ENCODE data around the gene SFMBT2.

- TF ChIP-seq, protein P1, sequence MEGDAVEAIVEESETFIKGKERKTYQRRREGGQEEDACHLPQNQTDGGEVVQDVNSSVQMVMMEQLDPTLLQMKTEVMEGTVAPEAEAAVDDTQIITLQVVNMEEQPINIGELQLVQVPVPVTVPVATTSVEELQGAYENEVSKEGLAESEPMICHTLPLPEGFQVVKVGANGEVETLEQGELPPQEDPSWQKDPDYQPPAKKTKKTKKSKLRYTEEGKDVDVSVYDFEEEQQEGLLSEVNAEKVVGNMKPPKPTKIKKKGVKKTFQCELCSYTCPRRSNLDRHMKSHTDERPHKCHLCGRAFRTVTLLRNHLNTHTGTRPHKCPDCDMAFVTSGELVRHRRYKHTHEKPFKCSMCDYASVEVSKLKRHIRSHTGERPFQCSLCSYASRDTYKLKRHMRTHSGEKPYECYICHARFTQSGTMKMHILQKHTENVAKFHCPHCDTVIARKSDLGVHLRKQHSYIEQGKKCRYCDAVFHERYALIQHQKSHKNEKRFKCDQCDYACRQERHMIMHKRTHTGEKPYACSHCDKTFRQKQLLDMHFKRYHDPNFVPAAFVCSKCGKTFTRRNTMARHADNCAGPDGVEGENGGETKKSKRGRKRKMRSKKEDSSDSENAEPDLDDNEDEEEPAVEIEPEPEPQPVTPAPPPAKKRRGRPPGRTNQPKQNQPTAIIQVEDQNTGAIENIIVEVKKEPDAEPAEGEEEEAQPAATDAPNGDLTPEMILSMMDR (IDR thresholded peaks at IDR 0.05): no peak
- no peak for TF ChIP-seq POLR2A (IDR thresholded peaks at IDR 0.05)
Measured at GRCh38 chr10:7445474-7446185, 34.8 kb upstream of the SFMBT2 start.
